GM21737 (cell line): ENCODE measurements around the gene APRT.

Experiments
- ATAC-seq: cut with Tn5 transposase; IDR thresholded peaks from one replicate; pipeline ENCODE4 v1.9.1; 2021; ENCODE audit warnings: mild to moderate bottlenecking, moderate library complexity; ENCODE audit not compliant: unreplicated experiment

APRT gene

GRCh38 chr16:88760424-88761142 lies 51.1 kb downstream of the APRT start:
- no peak for ATAC-seq

GRCh38 chr16:88759976-88760350 lies 51.8 kb downstream of the APRT start:
- ATAC-seq: no peak
